Esophagus muscularis mucosa (tissue), 4 donors: Measurements from ENCODE around the gene LRP5.

Source experiments
- EP300 ChIP-seq: sonication (generic); formaldehyde crosslinking; IDR thresholded peaks from one replicate; pipeline ENCODE4 v1.6.1; 2017; ENCODE audit warnings: antibody characterized with exemption
- POLR2A ChIP-seq: fragments of 450-650 bp; IDR thresholded peaks from one replicate; pipeline ENCODE4 v1.6.1; 2017; ENCODE audit warnings: antibody characterized with exemption, moderate library complexity, mild to moderate bottlenecking, low read depth
- POLR2AphosphoS5 ChIP-seq, 2 donors: sonication (generic); formaldehyde crosslinking; IDR thresholded peaks; one replicate each; pipeline ENCODE4 v1.6.1; 2017; ENCODE audit warnings: antibody characterized with exemption in 2 of 2
- TF ChIP-seq, protein P1 (sequence below), 3 experiments: fragments of 200-600 bp in 2 of 3; fragments of 450-650 bp in 1 of 3; sonication (generic) in 2 of 3; IDR thresholded peaks; one replicate each; pipeline ENCODE4 v1.5.1; 2017 to 2019; ENCODE audit warnings: antibody characterized with exemption in 3 of 3, mild to moderate bottlenecking in 2 of 3, moderate library complexity in 1 of 3

DNA sequence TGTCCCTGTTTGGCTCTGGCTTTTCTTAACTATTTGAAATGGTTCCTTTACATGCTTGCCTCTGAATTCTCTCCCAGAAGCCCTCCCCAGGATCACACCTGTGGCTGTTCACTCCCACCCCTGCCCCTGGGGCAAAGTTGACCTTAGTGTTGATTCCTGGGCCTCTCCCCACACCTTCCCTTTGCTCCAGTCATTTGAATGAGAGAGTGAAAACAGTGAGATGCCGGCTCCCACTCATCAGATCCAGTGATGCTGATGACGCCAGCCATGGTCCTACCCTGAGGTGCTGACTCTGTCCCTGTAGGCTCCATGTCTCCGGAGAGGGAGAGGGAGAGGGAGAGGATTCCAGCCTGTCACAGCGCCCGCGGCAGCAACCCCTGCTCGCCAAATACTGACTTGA is 40.7 kb downstream of the LRP5 start:
- TF ChIP-seq POLR2A (no peak), EP300 (no peak), POLR2AphosphoS5 (IDR thresholded peaks at IDR 0.05) (no peak)
- TF ChIP-seq, protein P1, sequence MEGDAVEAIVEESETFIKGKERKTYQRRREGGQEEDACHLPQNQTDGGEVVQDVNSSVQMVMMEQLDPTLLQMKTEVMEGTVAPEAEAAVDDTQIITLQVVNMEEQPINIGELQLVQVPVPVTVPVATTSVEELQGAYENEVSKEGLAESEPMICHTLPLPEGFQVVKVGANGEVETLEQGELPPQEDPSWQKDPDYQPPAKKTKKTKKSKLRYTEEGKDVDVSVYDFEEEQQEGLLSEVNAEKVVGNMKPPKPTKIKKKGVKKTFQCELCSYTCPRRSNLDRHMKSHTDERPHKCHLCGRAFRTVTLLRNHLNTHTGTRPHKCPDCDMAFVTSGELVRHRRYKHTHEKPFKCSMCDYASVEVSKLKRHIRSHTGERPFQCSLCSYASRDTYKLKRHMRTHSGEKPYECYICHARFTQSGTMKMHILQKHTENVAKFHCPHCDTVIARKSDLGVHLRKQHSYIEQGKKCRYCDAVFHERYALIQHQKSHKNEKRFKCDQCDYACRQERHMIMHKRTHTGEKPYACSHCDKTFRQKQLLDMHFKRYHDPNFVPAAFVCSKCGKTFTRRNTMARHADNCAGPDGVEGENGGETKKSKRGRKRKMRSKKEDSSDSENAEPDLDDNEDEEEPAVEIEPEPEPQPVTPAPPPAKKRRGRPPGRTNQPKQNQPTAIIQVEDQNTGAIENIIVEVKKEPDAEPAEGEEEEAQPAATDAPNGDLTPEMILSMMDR (IDR thresholded peaks at IDR 0.05) = no peak
